GM18499 (cell line): Measurements from ENCODE around the gene SLC25A25.
A peak's percentile ranks its signal among the peaks of the same experiment; 100 is the strongest.

Experiments used
- ATAC-seq: cut with Tn5 transposase; IDR thresholded peaks from one replicate; pipeline ENCODE4 v1.9.1; 2021; ENCODE audit warnings: moderate number of reproducible peaks; ENCODE audit not compliant: insufficient read depth, unreplicated experiment

SLC25A25 gene

DNA sequence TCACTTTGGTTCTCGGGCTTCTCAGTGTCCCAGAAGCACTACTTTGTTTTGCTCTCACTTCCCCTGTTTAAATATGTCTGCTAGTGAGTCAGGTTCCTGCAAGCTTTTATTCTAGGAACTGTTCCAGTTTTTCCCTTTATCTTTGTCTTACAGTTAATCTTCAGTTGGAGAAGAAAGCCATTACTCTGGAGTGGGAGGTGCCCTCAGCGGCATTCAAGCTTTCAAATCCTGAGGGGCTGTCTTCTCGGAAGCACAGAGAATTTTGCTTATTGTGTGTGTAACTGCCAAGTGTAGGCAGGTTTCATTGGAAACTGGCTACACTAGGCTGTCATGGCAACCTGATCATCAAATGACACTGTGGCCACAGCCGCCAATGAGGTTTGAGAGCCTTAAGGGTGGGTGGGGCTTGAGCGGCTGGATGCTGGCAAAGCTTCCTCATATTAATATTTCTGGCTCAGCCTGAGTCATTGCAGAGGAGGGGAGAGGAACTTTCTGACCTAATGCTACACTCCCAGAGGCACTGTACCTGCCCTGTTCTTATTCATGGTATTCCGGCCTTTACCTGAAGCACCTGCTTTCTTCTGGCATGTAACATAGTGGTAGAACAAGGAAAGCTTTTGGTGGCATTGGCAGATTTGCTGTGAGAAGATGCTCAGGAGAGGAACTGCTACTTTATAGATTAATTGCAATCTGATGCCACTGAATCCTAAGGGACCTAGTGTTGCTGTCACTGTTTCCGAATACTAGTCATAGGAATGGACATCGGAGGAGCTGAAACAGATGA lies 26.3 kb downstream of the SLC25A25 start:
- ATAC-seq, result peak; percentile 80

DNA sequence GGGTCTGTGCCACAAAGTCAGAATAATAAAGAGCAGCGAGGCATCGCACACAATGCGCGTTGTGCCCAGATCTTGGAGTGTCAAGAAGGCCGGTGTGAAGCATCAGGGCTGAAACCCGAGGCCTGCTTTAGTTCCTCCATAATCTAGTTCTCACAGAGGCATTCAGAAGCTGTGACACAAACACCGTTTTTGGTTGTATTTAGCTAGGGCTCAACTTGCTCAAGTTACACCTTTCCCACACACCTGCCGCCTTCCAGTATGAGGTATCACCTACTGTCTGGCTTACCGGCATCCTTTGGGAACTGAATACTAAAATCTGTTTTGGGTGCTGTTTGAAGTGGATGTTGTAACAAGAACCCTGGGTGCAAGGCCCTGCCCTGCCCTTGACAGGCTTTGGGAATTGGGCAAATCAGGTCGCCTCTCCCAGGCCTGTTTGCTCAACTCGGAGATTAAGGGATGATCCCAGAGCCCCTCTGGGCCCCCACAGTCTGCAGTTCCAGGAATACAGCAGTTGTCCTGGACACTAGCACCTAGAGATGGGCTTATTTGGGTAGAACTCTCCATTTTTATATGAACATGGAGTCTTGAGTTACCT lies 27.0 kb downstream of the SLC25A25 start:
- no peak for ATAC-seq

DNA sequence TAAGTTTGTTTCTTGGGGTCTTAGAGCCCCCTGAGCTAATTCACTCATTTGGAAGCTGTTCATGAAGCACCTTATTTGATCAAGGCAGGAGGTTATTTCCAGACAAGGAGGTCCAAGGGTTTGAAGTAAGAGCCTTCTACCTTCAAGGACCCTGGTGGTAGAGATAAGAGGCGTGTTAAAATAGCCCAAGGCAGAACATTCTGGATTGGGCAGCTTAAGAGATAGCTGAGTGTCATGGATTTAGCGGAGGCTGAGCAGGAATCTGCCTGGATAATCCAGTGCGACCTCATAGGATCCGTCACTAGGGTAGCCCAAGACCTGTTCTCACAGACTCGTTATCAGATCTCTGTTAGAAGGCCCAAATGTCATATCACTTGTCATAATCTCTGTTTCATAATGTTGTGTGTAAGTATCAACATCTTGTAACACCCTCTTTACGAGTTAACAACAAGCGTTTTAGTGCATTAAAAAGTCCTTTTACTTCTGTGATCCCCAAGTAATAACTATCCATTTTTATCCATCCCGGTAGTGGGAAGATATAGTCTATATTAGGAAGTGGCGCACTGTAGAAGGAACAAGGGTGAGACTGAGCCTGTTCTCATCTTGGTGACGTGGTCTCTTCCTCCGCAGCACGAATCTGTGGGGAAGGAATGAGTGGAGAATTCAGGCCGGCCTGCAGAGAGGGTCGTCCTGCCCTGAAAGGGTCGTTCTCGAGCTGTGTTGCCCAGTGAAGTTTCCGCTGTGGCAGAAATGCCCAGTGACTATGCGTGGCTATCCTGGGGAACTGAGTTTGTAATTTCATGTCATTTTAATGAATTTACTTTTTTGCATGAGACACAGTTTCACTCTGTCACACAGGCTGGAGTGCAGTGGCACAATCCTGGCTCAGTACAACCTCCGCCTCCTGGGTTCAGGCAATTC lies 28.8 kb downstream of the SLC25A25 start:
- no peak for ATAC-seq

DNA sequence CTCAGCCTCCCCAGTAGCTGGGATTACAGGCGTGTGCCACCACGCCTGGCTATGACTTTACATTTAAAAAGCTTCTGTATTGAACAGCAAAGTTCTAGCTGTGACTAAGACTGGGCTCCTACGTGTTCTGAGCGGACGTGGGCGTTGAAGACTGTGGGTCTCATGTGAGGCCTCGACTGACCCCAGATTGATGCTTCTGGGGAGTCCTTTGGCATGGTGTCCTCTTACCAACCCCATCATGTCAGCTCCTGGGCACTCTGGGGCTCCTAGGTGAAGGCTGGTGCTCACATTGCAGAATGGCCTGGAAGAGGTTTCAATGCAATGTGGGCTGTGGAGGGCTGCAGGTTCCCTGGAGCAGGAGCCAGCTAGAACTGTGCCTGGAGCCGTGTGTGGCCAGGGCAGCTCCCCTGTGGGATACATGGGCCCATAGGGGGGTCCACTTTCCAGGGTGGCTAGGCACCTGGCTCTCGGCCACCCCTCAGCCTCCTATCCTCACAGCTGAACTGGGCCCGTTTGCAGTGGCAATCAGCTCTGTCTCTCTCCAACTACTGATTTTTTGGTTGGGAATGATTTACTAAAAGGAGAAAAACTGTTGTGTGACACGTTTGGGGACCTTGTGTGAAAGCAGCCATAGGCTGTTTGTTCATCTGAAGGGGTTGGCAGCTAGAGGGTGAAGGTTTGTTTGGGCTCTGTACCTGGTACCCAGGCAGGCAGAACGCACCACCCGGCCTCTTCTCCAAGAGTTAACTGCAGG lies 29.7 kb downstream of the SLC25A25 start:
- ATAC-seq, result no peak

DNA sequence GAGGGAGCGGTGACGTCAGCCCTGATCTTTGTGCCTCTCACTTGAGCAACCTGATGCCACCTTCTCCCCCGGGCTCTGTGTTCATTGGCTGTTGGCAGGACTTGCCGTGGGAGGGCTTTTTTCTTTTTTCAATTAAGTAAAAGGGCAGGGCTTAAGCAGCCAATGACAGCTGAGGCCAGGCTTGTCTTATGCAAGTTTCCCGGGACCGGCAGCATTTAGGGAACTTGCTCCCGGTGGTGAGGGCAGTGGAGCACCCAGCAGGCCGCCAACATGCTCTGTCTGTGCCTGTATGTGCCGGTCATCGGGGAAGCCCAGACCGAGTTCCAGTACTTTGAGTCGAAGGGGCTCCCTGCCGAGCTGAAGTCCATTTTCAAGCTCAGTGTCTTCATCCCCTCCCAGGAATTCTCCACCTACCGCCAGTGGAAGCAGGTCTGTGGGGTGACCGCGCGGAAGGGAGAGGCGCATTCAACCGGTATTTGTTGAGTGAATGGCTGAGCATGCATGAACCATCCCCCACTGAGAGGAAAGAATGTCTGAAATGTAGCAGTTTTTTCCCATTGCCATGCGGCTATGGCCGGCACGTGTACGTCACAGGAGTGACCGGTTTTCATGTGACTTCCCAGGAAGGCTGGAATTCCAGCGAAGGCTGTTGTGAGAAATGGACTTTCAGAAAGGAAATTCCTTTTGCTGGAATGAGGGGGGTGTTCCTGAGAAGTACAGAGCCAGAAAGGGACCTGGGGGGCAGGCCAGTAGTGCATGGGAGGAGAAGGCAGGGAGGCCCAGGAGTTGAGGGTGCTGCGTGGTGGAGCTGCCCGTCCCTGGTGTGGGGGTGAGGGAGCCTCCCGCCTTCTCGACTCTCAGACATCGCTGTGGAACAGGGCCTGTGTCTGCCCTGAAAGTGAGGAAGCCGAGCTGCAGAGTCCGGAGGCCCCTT lies 30.5 kb downstream of the SLC25A25 start:
- no peak for ATAC-seq

DNA sequence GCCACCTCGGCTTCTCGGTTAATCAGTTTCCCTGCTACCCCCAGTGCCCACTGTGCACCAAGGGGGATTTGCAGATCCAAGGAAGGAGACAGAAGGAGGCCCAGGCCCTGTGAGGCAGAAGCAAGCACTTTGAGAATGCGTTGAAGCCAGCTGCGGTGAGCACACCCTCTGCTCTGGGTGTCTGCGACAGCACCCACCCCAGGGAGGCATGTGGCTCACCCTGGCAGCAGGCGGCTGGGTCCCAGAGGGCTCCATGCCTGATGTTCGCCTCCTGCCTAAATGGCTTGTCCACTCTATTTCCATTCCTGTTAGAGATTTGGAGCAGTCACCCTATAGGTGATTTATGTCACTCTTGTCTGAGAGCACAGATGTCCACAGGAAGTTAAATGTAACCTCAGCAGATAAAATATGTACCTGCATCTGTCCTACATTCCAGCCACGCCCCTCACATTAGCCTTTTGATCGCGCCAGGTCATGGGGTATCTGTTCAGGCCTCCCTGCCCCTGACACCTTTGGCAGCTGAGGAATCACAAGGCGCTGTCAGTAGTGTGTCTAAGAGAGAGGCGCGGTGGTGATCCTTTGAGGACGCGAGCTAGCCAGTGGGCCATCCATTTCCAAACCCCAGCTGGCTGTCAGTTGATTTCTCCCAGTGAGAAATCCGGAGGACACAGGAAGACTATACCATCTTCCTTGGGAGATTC lies 31.3 kb downstream of the SLC25A25 start:
- ATAC-seq, result no peak

DNA sequence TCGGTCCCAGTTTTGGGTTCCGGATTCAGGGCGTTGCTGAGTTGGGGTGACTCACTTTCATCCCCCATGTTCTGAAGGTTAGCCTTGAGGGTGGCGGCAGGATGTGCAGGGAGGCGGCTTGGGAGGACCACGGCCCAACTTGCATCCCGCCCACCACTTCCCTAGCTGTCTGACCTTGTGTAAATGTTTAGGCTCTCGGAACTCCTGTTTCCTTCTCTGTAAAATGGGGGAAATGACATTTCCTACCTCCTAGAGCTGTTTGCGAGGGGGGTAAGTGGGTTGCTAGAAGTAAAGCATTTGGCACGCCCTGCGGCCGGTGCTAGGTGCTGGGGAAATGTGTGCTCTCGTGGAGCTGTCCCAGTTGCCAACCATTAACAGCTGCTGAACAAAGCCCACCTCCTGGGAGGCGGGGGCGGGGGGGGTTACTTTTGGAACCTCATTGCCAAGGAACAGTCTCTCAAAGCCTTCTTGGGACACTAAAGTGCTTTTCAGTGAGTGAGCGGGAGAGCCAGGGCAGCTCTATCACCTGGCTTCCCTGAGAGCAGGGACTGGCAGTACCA lies 32.0 kb downstream of the SLC25A25 start:
- ATAC-seq, result no peak

DNA sequence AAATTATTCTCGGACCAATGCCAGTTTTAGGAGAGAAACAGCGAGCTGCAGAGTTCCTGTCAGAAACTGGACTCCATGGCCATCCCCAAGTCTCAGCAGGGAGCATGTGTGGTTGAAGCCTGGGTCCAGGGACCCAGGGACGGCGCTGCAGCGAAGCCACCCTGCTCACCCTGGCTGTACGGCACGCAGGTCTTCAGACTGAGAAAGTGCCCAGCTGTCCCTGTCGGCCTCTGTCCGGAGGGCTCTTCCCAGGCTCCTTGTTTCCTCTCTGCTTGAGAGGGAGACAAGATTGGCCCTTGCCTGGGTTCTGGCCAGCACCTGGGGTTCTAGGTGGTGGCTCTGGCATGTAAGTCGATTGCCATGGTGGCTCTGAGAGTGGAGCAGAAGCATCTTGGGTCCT lies 32.5 kb downstream of the SLC25A25 start:
- ATAC-seq, result no peak

DNA sequence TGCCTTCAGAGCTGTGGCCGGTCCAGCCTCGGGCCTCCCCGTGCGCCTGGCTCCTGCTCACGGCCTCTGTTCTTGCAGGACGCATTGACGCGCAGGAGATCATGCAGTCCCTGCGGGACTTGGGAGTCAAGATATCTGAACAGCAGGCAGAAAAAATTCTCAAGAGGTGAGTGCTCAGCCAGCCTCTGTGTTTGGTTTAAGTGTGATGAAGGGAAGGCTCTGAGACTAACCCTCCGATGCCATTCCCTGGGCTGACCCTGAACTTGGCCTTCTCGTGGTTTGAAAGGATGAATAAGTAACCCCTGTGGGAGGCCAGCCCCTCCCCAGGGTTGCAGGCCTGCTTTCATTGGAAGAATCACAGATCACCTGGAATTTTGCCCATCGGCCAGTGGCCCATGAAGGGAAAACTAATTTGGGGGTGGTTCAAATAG lies 33.2 kb downstream of the SLC25A25 start:
- ATAC-seq, result no peak

DNA sequence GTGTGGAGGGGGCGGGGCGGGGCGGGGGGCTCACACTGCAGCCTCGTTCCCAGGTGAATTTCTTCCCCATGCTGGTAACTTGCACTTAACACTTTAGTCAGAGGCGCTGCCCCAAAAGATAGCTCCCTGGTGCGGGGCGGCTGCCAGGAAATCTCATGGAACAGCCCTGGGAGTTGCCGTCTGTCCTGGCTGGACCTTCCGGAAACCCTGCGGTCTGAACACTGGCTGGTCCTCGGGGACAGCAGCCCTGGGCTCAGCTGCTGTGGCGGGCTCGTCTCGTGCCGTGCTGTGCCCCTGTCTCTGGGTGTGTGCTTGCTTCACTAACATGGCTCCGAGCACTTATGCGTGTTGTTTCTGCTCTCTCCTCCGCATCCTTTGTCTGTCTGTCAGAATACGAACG lies 33.7 kb downstream of the SLC25A25 start:
- ATAC-seq, result no peak

DNA sequence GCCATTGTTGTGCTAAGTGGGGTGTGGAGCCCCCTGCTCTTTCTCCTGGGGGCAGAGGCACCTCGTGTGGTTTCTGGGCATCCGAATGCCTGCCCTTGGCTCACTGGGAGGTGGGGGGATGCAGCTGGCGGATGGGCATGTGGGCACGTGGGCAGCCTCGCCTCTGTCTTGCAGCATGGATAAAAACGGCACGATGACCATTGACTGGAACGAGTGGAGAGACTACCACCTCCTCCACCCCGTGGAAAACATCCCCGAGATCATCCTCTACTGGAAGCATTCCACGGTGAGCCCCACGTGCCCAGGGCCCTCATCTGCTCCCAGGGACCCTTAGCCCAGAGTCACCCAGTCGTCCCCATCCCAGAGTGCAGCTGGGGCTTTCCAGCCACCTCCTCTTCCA lies 34.2 kb downstream of the SLC25A25 start:
- ATAC-seq, result no peak

DNA sequence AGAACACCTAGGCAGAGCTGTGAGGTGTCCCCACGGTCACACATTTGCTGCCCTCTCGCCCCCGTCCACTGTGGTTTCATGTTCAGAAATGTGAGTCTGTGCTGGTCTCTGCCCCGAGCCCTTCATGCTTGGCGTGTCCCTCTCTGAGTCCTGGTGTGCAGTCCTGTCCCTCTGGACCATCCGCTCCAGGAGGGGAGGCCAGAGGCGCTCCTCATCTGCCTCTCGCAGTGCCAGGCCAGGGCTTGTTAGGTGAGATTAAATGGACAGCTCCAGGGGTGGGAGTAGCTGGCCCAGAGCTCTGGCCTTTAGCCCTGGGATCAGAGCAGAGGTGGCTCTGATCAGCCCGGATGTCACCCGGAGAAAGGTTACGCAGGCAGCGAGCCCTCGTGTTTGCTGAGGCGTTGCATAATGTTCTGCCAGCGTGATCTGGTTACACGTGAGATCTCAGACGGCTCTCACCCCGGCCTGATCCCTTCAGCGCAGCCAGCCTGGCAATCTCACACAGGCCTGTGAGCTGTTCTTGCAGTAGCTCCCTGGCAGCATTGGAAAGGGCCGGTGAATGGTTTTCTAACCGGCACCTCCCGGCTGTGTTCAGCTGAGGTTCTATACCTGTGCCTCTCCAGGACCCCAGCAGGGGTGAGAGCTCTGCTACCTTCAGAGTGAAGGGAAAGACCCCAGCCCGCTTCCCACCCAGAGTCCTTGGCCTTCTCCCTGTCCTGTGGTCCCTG lies 35.0 kb downstream of the SLC25A25 start:
- ATAC-seq, result no peak

DNA sequence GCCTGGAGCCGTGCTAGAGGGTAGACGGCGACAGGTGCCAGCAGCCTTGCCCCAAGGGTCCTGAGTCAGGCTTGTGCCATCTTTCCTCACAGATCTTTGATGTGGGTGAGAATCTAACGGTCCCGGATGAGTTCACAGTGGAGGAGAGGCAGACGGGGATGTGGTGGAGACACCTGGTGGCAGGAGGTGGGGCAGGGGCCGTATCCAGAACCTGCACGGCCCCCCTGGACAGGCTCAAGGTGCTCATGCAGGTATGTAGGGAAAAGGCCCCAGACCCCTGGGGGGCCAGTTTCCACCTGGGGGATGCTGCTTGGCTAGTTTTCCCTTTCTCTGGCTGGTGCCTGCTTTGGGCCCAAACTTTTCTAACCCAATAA lies 35.5 kb downstream of the SLC25A25 start:
- no peak for ATAC-seq

DNA sequence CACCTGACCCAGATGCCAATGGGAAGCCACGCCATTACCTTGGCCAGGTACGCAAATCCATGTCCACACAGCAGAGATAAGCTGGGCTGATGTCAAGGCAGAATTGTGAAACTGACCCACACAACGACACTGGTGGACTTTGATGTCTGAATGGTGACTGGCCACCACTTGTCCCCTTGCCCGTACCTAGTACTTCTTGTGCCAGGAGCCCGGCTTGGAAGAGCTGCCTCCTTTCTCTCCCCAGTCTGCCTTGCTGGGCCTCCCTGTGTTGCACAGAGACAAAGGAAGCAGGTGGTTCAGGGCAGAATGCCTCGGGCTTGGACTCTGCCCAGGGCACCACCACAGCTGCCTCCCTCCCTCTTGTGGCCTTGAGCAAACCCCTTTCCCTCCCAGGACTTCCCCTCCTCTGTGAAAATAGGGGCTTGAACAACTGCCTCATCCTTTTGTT lies 36.2 kb downstream of the SLC25A25 start:
- no peak for ATAC-seq

DNA sequence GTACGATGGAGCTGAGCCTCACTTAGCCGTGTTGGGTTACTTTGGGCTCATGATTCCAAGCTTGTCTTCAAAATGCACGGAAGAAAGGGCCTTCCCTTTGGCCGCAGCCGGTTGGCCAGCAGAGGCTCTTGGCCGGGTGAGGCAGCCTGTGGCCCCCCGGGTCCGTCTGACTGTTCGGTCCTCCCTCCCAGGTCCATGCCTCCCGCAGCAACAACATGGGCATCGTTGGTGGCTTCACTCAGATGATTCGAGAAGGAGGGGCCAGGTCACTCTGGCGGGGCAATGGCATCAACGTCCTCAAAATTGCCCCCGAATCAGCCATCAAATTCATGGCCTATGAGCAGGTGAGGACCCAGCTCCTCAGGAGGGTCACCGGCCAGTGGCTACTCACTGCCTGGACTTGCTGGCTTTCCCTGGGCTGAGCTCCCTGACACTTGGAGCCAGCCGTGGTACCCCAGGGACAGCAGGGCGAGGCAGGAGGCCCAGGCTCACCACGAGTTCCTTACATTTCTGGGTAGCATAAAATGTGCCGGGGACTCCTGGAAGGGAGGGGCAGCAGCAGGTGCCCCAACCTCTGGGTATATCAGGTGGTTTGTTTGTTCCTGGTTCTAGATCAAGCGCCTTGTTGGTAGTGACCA lies 37.6 kb downstream of the SLC25A25 start:
- ATAC-seq, result no peak

DNA sequence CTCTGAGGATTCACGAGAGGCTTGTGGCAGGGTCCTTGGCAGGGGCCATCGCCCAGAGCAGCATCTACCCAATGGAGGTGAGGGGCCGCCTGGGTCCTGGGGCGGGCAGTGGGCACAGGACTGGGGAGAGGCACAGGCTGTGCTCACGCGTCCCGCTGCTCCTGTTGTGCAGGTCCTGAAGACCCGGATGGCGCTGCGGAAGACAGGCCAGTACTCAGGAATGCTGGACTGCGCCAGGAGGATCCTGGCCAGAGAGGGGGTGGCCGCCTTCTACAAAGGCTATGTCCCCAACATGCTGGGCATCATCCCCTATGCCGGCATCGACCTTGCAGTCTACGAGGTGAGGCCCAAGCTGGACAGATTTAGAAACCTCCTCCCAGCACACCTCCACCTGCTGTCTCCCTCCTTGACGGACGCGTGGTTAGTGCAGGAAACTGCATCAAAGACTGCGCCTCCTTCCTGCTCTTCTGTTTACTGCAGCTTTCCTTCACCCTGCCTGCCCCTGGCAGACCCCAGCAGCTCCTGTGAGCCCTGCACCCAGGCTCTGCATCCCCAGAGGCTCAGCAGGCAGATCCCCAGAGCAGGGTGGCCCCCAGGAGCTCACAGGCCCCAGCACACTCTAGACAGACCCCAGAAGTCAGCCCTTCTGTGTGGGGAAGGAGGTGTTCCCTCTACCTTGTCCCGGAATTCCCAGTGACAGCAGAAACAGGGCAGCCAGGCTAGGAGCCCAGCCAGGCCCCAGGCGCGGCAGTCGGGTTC lies 38.3 kb downstream of the SLC25A25 start:
- ATAC-seq, result no peak
